ENCODE measurements around the gene XYLT1. TPM values are rescaled to one million over a fixed set of nuclear protein-coding genes. Genes with fewer than 3 reads are reported as not detected.

XYLT1 gene
- total RNA-seq, 1 experiment from 2014 or later: not detected

DNA sequence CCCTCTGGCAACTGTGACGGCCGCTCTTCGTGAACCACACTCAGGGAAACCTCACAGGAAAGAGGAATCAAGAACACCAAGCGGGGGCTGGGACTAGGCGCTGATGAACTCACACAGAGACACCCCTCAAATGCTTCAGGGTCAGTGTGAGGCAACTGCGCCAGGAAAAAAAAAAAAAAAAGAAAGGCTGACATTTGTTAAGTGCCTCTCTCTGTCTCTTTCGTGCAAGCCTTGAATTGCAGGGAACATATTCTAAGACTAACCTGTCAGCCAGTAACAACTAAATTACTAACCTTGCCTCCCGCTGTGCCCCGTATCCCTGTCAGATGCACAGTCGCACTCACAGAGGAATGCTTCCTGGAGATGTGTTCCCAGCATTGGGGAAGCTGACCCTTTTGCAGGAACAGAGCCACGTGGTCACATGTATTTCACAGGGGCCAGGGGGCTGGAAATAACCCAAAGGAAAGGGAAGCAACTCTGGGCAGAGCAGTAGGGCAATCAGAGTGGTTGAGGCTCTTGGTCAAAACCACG, 247.8 kb downstream of the XYLT1 start:
- CTCF ChIA-PET: no interaction called here
- H3K9ac ChIP-seq (ENCODE audit: low read length): no peak overlapping the region
- H3F3A ChIP-seq (ENCODE audit: low read length, unreplicated experiment): no peaks in the 10 kb centered on the region
- TF ChIP-seq CTCF (conservative IDR thresholded peaks at IDR 0.05; ENCODE audit: low read depth, low read length): no peak
- H3K4me3 ChIP-seq (ENCODE audit: low read length): no peak overlapping the region
- H3K4me2 ChIP-seq (ENCODE audit: low read length): no peak overlapping the region
- BruUV-seq (replicated peaks): no TSS peak
- H3K4me1 ChIP-seq (ENCODE audit: insufficient read depth, low read length): no peaks in the 10 kb centered on the region
- H4K20me1 ChIP-seq (ENCODE audit: low read length): no peaks in the 10 kb centered on the region
- DNase-seq (no peak), ATAC-seq (no peak)
- no peaks in the 10 kb centered on the region for H3K36me3 ChIP-seq (ENCODE audit: low read depth, low read length)
- H3K9me3 ChIP-seq (ENCODE audit: low read length): no peaks in the 10 kb centered on the region
- POLR2A ChIA-PET (ENCODE audit: unreplicated experiment): no interaction called here
- H3K9me2 ChIP-seq (replicated peaks; ENCODE audit: low read length): no peaks in the 10 kb centered on the region
- H3K79me2 ChIP-seq (ENCODE audit: low read length): no peaks in the 10 kb centered on the region
- no peak overlapping the region for H3K27ac ChIP-seq (ENCODE audit: low read length)
- no peak overlapping the region for H2AFZ ChIP-seq (ENCODE audit: low read length)
- no peaks in the 10 kb centered on the region for H3K27me3 ChIP-seq (ENCODE audit: low read length)
- intact Hi-C loops (cut with micrococcal nuclease): no loop called here

GRCh38 chr16:17219991-17220390, 250.8 kb downstream of the XYLT1 start:
- Histone ChIP-seq H3K27me3 (ENCODE audit: low read length) (no peaks in the 10 kb centered on the region), H3K9me3 (ENCODE audit: low read length) (no peaks in the 10 kb centered on the region), H3K4me1 (ENCODE audit: insufficient read depth, low read length) (no peaks in the 10 kb centered on the region), H3F3A (ENCODE audit: low read length, unreplicated experiment) (no peaks in the 10 kb centered on the region), H3K36me3 (ENCODE audit: low read depth, low read length) (no peaks in the 10 kb centered on the region), H3K27ac (ENCODE audit: low read length) (no peak overlapping the region), H3K9me2 (replicated peaks; ENCODE audit: low read length) (no peaks in the 10 kb centered on the region), H3K4me3 (ENCODE audit: low read length) (no peak overlapping the region), H3K4me2 (ENCODE audit: low read length) (no peak overlapping the region), H2AFZ (ENCODE audit: low read length) (no peak overlapping the region), H3K9ac (ENCODE audit: low read length) (no peak overlapping the region), H4K20me1 (ENCODE audit: low read length) (no peaks in the 10 kb centered on the region), H3K79me2 (ENCODE audit: low read length) (no peaks in the 10 kb centered on the region)
- ChIA-PET POLR2A (ENCODE audit: unreplicated experiment) (no interaction called here), CTCF (no interaction called here)
- intact Hi-C loops (cut with micrococcal nuclease): no loop called here
- DNase-seq (no peak), ATAC-seq (no peak)
- BruUV-seq (replicated peaks): no TSS peak
- TF ChIP-seq CTCF (conservative IDR thresholded peaks at IDR 0.05; ENCODE audit: low read depth, low read length) (no peak), EZH2 (IDR thresholded peaks at IDR 0.05; ENCODE audit: low read length, unreplicated experiment) (no peak), EZH2phosphoT487 (IDR thresholded peaks at IDR 0.05; ENCODE audit: borderline replicate concordance, low read length) (no peak)

GRCh38 chr16:17215936-17216335, 254.8 kb downstream of the XYLT1 start:
- BruUV-seq (replicated peaks): no TSS peak
- POLR2A ChIA-PET (ENCODE audit: unreplicated experiment): no interaction called here
- CTCF ChIA-PET: no interaction called here

More at GRCh38 chr16:17215936-17216335, 254.8 kb downstream of the XYLT1 start:
- Histone ChIP-seq H3K27me3 (ENCODE audit: low read length) (no peaks in the 10 kb centered on the region), H2AFZ (ENCODE audit: low read length) (no peak overlapping the region), H3K9me3 (ENCODE audit: low read length) (no peaks in the 10 kb centered on the region), H3K9ac (ENCODE audit: low read length) (no peak overlapping the region), H3K4me3 (ENCODE audit: low read length) (no peak overlapping the region), H3K36me3 (ENCODE audit: low read depth, low read length) (no peaks in the 10 kb centered on the region), H4K20me1 (ENCODE audit: low read length) (no peaks in the 10 kb centered on the region), H3K27ac (ENCODE audit: low read length) (no peak overlapping the region), H3K9me2 (replicated peaks; ENCODE audit: low read length) (no peaks in the 10 kb centered on the region), H3K79me2 (ENCODE audit: low read length) (no peaks in the 10 kb centered on the region), H3F3A (ENCODE audit: low read length, unreplicated experiment) (no peaks in the 10 kb centered on the region), H3K4me2 (ENCODE audit: low read length) (no peak overlapping the region), H3K4me1 (ENCODE audit: insufficient read depth, low read length) (no peaks in the 10 kb centered on the region)
- no peak for TF ChIP-seq CTCF (conservative IDR thresholded peaks at IDR 0.05; ENCODE audit: low read depth, low read length)
- TF ChIP-seq EZH2phosphoT487 (IDR thresholded peaks at IDR 0.05; ENCODE audit: borderline replicate concordance, low read length): no peak
- no peak for TF ChIP-seq EZH2 (IDR thresholded peaks at IDR 0.05; ENCODE audit: low read length, unreplicated experiment)
- intact Hi-C loops (cut with micrococcal nuclease): no loop called here
- no peak for ATAC-seq
- DNase-seq: no peak
